Stimulated activated memory B cell treated with anti-CD40 and anti-IgM and Interleukin-4, amounts not matched to agents 10 μg/mL and 1 μg/mL and 100 μg/mL, for 72 hours (primary cell): ENCODE data around the gene DDAH2.
A peak's percentile ranks its signal among the peaks of the same experiment; 100 is the strongest.

ENCODE experiments used
- ATAC-seq: fragments of 150-1000 bp; cut with Tn5 transposase; 2 replicates; pipeline ENCODE4 v1.10.0; 2021
- H3K27ac Mint-ChIP-seq: one replicate; pipeline ENCODE4 v1.8.0; 2022; ENCODE audit warnings: mild to moderate bottlenecking, mixed read lengths
- H3K27me3 Mint-ChIP-seq: one replicate; pipeline ENCODE4 v1.8.0; 2022; ENCODE audit warnings: mixed read lengths
- H3K36me3 Mint-ChIP-seq: one replicate; pipeline ENCODE4 v1.8.0; 2022; ENCODE audit warnings: mixed read lengths
- H3K4me1 Mint-ChIP-seq: one replicate; pipeline ENCODE4 v1.8.0; 2022; ENCODE audit warnings: mixed read lengths
- H3K4me3 Mint-ChIP-seq: one replicate; pipeline ENCODE4 v1.8.0; 2022; ENCODE audit warnings: mild to moderate bottlenecking, moderate library complexity, mixed read lengths
- H3K9me3 Mint-ChIP-seq: one replicate; pipeline ENCODE4 v1.8.0; 2022; ENCODE audit warnings: mixed read lengths

DDAH2 gene

GRCh38 chr6:31765910-31766794 lies 37.1 kb upstream of the DDAH2 start:
- Mint-ChIP-seq H3K4me3 (no peak overlapping the region), H3K27me3 (no peaks in the 10 kb centered on the region), H3K36me3 (peaks cover 27% of the 10 kb centered on the region), H3K4me1 (peaks cover 7% of the 10 kb centered on the region), H3K27ac (peak overlapping the region; percentile 59), H3K9me3 (no peaks in the 10 kb centered on the region)
- no peak for ATAC-seq

DNA sequence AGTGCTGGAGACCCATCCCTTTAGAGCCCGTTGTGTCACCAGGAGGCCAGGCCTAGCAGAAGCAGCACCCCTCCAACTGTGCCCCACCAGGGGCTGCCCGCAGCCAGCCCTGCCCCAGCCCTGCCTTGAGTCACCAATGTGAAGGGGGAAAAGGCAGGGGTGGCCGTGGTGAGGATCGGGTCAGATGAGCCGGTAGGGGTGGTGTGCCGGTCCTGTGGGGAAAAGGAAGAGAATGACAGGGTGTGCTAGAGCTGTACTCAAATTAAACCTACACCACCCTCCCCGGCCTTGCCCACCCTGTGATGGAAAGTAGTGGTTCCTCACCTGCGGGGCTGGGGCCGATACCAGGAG lies 36.4 kb upstream of the DDAH2 start:
- Mint-ChIP-seq H3K9me3 (no peaks in the 10 kb centered on the region), H3K4me1 (peaks cover 7% of the 10 kb centered on the region), H3K4me3 (no peak overlapping the region), H3K36me3 (peaks cover 33% of the 10 kb centered on the region), H3K27me3 (no peaks in the 10 kb centered on the region), H3K27ac (peak overlapping the region; percentile 59)
- ATAC-seq: no peak

DNA sequence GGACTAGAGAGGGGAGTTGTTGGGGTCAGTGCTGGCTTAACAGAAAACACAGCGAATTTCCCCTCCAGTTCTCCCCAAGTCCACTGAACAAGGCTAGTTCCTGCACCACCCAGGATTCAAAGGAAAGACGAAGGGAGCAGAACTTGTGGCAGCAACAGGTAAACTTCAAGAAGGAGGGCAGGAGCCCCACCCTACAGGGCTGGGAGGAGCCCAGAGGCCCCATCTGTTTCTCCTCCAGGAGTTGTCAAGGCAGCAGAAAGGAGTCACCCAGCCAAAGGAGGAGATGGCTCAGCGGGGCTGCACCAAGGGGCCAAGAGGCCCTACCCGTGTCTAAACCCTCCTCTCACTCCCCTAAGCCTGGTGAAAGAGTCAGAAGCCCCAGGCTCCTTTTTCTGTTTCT lies 35.1 kb upstream of the DDAH2 start:
- Mint-ChIP-seq H3K36me3 (peaks cover 41% of the 10 kb centered on the region), H3K4me1 (no peaks in the 10 kb centered on the region), H3K4me3 (no peak overlapping the region), H3K27me3 (no peaks in the 10 kb centered on the region), H3K9me3 (no peaks in the 10 kb centered on the region), H3K27ac (no peak overlapping the region)
- no peak for ATAC-seq

DNA sequence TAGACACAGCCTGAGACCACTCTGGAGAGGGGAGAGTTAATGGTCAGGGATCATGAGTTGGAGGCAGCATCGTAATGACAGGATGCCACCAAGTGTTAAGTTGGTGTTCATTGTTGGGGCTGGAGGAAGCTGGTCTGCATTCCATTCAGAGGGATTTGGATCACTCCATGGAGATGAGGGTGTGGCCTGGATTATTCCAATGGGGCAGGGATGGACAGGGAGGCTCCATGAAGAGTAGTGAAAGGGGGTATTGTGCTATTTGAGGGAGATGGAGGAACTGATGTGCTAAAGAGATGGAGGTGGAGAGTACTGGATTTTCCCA lies 34.5 kb upstream of the DDAH2 start:
- Mint-ChIP-seq H3K4me3 (no peak overlapping the region), H3K36me3 (peaks cover 44% of the 10 kb centered on the region), H3K27me3 (no peaks in the 10 kb centered on the region), H3K9me3 (no peaks in the 10 kb centered on the region), H3K4me1 (no peaks in the 10 kb centered on the region), H3K27ac (peak overlapping the region; percentile 17)
- ATAC-seq: no peak

- Mint-ChIP-seq H3K9me3 (no peaks in the 10 kb centered on the region), H3K27me3 (no peaks in the 10 kb centered on the region), H3K27ac (peak overlapping the region; percentile 17), H3K36me3 (peaks cover 47% of the 10 kb centered on the region), H3K4me3 (no peak overlapping the region), H3K4me1 (no peaks in the 10 kb centered on the region)
- no peak for ATAC-seq
Observed at GRCh38 chr6:31762878-31763618, 33.9 kb upstream of the DDAH2 start.

DNA sequence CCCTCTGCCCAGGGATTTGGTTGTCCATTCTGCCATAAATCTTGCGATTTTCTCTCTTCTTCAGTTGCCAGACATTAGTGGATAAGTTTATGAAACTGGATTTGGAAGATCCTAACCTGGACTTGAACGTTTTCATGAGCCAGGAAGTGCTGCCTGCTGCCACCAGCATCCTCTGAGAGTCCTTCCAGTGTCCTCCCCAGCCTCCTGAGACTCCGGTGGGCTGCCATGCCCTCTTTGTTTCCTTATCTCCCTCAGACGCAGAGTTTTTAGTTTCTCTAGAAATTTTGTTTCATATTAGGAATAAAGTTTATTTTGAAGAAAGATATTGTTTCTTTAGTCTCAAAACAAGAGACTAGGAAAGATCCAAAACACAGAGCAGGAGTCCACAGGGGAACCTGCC lies 33.3 kb upstream of the DDAH2 start, which contains the start of gene SAPCD1:
TSS of gene SAPCD1 (plus strand) at position 301 of the 400 bp plus-strand sequence. CDS start 399 bp downstream, outside the sequence.
- no peak for ATAC-seq
- Mint-ChIP-seq H3K9me3 (no peaks in the 10 kb centered on the region), H3K4me1 (no peaks in the 10 kb centered on the region), H3K27ac (peak within 1 kb of the TSS; percentile 17), H3K4me3 (no peak within 1 kb of the TSS), H3K36me3 (peaks cover 46% of the 10 kb centered on the region), H3K27me3 (no peaks in the 10 kb centered on the region)

DNA sequence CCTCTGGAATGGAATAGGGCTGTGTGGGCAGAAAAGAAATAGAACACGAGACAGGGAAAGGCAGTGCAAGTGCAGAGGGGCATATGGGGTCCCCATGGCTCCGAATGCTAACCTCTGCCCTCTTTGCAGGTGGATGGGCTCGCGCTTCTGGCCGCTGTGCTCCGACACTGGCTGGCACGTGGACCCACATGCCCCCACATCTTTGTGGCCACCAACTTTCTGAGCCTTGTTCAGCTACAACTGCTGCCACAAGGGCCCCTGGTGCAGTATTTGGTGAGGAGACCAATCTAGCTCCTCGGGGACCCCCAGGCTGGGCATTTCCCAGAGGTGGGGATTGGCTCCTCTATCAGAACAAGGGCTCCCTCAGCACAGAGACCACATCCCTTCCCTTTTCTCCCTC lies 32.2 kb upstream of the DDAH2 start:
- no peak for ATAC-seq
- Mint-ChIP-seq H3K4me3 (no peak overlapping the region), H3K36me3 (peaks cover 45% of the 10 kb centered on the region), H3K27me3 (no peaks in the 10 kb centered on the region), H3K9me3 (no peaks in the 10 kb centered on the region), H3K4me1 (no peaks in the 10 kb centered on the region), H3K27ac (no peak overlapping the region)

GRCh38 chr6:31760790-31761189 lies 31.7 kb upstream of the DDAH2 start:
- ATAC-seq: no peak
- Mint-ChIP-seq H3K9me3 (no peaks in the 10 kb centered on the region), H3K36me3 (peaks cover 45% of the 10 kb centered on the region), H3K4me3 (no peak overlapping the region), H3K27ac (no peak overlapping the region), H3K27me3 (no peaks in the 10 kb centered on the region), H3K4me1 (no peaks in the 10 kb centered on the region)

DNA sequence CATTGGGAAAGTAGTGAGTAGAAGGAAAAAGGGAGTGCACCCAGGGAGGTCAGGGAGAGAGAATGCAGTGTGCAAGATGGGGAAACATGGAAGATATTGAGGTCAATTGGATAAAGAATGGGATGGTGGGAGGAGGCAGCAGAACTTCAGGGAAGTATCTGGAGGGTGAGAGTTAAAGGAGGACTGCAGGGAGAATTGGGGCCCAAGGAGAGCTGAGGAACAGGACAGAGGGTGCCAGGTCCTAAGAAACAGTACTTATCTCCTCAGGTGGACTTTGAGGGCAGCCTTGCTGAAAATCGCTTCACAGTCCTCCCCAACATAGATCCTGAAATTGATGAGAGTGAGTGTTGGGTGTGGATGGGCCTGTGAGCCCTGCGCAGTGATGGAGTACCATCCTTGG lies 29.2 kb upstream of the DDAH2 start:
- Mint-ChIP-seq H3K4me1 (no peaks in the 10 kb centered on the region), H3K36me3 (peaks cover 33% of the 10 kb centered on the region), H3K4me3 (no peak overlapping the region), H3K27ac (peak overlapping the region; percentile 38), H3K27me3 (no peaks in the 10 kb centered on the region), H3K9me3 (no peaks in the 10 kb centered on the region)
- ATAC-seq: no peak

- Mint-ChIP-seq H3K27ac (no peak overlapping the region), H3K9me3 (no peaks in the 10 kb centered on the region), H3K4me3 (no peak overlapping the region), H3K36me3 (peaks cover under 1% of the 10 kb centered on the region), H3K4me1 (no peaks in the 10 kb centered on the region), H3K27me3 (no peaks in the 10 kb centered on the region)
- ATAC-seq: no peak
Observed at GRCh38 chr6:31752739-31753319, 23.7 kb upstream of the DDAH2 start.

GRCh38 chr6:31750411-31751022 lies 21.4 kb upstream of the DDAH2 start:
- no peak overlapping the region for H3K4me3 Mint-ChIP-seq
- no peak overlapping the region for H3K27ac Mint-ChIP-seq
- no peak for ATAC-seq
- no peaks in the 10 kb centered on the region for H3K9me3 Mint-ChIP-seq
- H3K27me3 Mint-ChIP-seq: no peaks in the 10 kb centered on the region
- H3K4me1 Mint-ChIP-seq: no peaks in the 10 kb centered on the region
- peaks cover 6% of the 10 kb centered on the region for H3K36me3 Mint-ChIP-seq

- no peaks in the 10 kb centered on the region for H3K27me3 Mint-ChIP-seq
Observed at GRCh38 chr6:31749301-31750036, 20.4 kb upstream of the DDAH2 start.

DNA sequence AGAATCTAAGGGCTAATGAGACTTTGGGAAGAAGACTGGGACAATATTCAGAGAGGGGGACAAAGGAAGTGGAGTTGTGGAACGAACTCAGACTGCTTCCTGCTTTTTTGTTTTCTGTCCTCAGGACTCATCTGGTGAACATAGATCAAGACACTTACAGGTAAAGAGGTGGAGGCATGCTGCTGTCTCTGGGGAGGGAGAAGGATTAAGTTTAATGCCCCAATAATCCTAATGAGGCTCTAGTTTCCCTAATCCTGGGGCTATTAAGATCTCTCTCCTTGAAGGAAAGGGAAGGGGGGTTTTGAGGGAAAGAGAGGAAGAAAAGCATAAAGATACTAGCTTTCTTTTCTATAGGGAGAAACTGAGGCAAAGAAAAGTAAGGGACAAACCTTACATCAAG lies 15.3 kb upstream of the DDAH2 start:
- H3K36me3 Mint-ChIP-seq: peaks cover 28% of the 10 kb centered on the region
- H3K27ac Mint-ChIP-seq: no peak overlapping the region

More at GRCh38 chr6:31749301-31750036, 20.4 kb upstream of the DDAH2 start:
- no peak overlapping the region for H3K4me3 Mint-ChIP-seq
- peaks cover 6% of the 10 kb centered on the region for H3K36me3 Mint-ChIP-seq
- no peak for ATAC-seq
- no peak overlapping the region for H3K27ac Mint-ChIP-seq
- H3K9me3 Mint-ChIP-seq: no peaks in the 10 kb centered on the region
- no peaks in the 10 kb centered on the region for H3K4me1 Mint-ChIP-seq

DNA sequence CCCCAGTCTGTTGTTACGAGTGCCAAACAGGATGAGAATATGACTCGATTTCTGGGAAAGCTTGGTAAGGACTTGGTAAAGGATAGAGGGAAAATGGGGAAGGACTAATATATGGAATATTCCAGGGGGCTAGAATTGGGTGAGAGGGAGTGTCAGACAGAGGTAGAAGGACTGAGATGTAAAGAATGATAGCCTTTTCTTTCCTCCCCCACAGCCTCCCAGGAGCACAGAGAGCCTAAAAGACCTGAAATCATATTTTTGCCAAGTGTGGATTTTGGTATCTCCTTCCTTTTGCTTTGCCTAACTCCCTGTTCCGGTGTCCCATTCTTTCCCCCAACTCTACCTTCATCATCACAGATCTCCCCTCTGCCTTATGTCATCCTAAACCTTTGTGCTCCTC lies 13.8 kb upstream of the DDAH2 start:
- Mint-ChIP-seq H3K4me3 (no peak overlapping the region), H3K27ac (no peak overlapping the region), H3K9me3 (no peaks in the 10 kb centered on the region), H3K36me3 (peaks cover 28% of the 10 kb centered on the region), H3K4me1 (peaks cover 29% of the 10 kb centered on the region), H3K27me3 (no peaks in the 10 kb centered on the region)
- ATAC-seq: no peak

More for the DNA sequence above, 15.3 kb upstream of the DDAH2 start:
- Mint-ChIP-seq H3K9me3 (no peaks in the 10 kb centered on the region), H3K4me3 (no peak overlapping the region), H3K27me3 (no peaks in the 10 kb centered on the region), H3K4me1 (peaks cover 14% of the 10 kb centered on the region)
- no peak for ATAC-seq

GRCh38 chr6:31741815-31742214 lies 12.7 kb upstream of the DDAH2 start:
- no peaks in the 10 kb centered on the region for H3K9me3 Mint-ChIP-seq
- no peak overlapping the region for H3K27ac Mint-ChIP-seq
- ATAC-seq: no peak
- peaks cover 40% of the 10 kb centered on the region for H3K4me1 Mint-ChIP-seq
- no peaks in the 10 kb centered on the region for H3K27me3 Mint-ChIP-seq
- H3K4me3 Mint-ChIP-seq: peak overlapping the region; percentile 38
- H3K36me3 Mint-ChIP-seq: peaks cover 22% of the 10 kb centered on the region
